ENCODE data around the gene SLC25A11.

The SLC25A11 gene

GRCh38 chr17:4969551-4970173 lies 29.8 kb upstream of the SLC25A11 start:
- TF ChIP-seq CTCF (IDR thresholded peaks at IDR 0.05; ENCODE audit: low read depth, low read length), result no peak
- peak overlapping the region; percentile 12; the same call in 1 of the 2 replicates for H3K4me3 ChIP-seq (ENCODE audit: low read depth, low read length)

DNA sequence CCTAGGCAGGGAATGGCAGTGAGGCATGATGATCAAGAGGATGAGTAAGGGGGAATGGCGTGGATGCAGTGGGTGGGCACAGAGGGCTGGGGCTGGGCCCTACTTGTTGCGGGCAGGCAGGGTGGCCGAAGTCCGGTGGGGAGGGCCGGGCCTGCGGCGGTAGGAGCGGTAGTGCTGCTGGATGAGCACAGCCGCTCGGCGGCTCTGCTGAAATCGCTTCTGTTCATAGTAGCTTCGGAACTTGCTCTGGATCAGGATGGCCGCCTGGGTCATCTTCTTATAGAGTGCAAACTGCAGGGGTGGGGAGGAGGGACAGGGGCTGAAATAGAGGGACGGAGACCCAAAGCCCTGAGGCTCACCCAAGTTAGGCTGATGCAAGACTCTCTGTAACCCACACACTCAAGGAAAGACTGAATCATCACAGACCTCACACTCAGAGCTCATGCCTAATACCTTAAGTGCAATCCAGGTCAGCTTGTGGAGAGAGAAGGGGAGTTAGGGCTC lies 29.3 kb upstream of the SLC25A11 start:
- peak overlapping the region; percentile 78 for H3K4me3 ChIP-seq (ENCODE audit: low read depth, low read length)
- no peak for TF ChIP-seq CTCF (IDR thresholded peaks at IDR 0.05; ENCODE audit: low read depth, low read length)

GRCh38 chr17:4968486-4969046 lies 28.7 kb upstream of the SLC25A11 start:
- peak overlapping the region; percentile 78 for H3K4me3 ChIP-seq (ENCODE audit: low read depth, low read length)

GRCh38 chr17:4967539-4968485 lies 28.0 kb upstream of the SLC25A11 start, which contains the start of gene SPAG7:
Gene SPAG7 (minus strand): TSS chr17:4967817. CDS start chr17:4967804, 13 bp downstream.
- peak within 1 kb of the TSS; percentile 78 for H3K4me3 ChIP-seq (ENCODE audit: low read depth, low read length)
- no peak for TF ChIP-seq CTCF (IDR thresholded peaks at IDR 0.05; ENCODE audit: low read depth, low read length)

More at GRCh38 chr17:4968486-4969046, 28.7 kb upstream of the SLC25A11 start:
- TF ChIP-seq CTCF (IDR thresholded peaks at IDR 0.05; ENCODE audit: low read depth, low read length), result no peak

- H3K4me3 ChIP-seq (ENCODE audit: low read depth, low read length), result peak overlapping the region; percentile 78
- no peak for TF ChIP-seq CTCF (IDR thresholded peaks at IDR 0.05; ENCODE audit: low read depth, low read length)
Measured at GRCh38 chr17:4966844-4967538, 27.1 kb upstream of the SLC25A11 start.

- no peak overlapping the region for H3K4me3 ChIP-seq (ENCODE audit: low read depth, low read length)
- no peak for TF ChIP-seq CTCF (IDR thresholded peaks at IDR 0.05; ENCODE audit: low read depth, low read length)
Measured at GRCh38 chr17:4965311-4965986, 25.6 kb upstream of the SLC25A11 start.

Measured in WI38 (cell line).